Transverse colon (tissue), 4 donors: ENCODE results near the gene OSTN.

Experiments
- CTCF ChIP-seq, 5 experiments: fragments of 200-600 bp in 3 of 5; fragments of 450-650 bp in 2 of 5; sonication (generic) in 3 of 5; IDR thresholded peaks; 1 replicate in 2 of 5; 2 replicates in 3 of 5; pipeline ENCODE4 v1.5.1; 2016 to 2017; ENCODE audit warnings: antibody characterized with exemption in 5 of 5, inconsistent platforms in 3 of 5, mild to moderate bottlenecking in 2 of 5, moderate library complexity in 1 of 5
- EP300 ChIP-seq: sonication (generic); formaldehyde crosslinking; IDR thresholded peaks from one replicate; pipeline ENCODE4 v1.6.1; 2017; ENCODE audit warnings: antibody characterized with exemption, low read depth
- POLR2A ChIP-seq: fragments of 450-650 bp; IDR thresholded peaks from one replicate; pipeline ENCODE4 v1.6.1; 2016; ENCODE audit warnings: antibody characterized with exemption, mild to moderate bottlenecking, moderate library complexity
- POLR2AphosphoS5 ChIP-seq, 3 donors: sonication (generic); formaldehyde crosslinking; IDR thresholded peaks; one replicate each; pipeline ENCODE4 v1.6.1; 2016; ENCODE audit warnings: antibody characterized with exemption in 3 of 3

GRCh38 chr3:191221638-191222037 is 22.6 kb downstream of the OSTN start:
- TF ChIP-seq CTCF (IDR thresholded peaks at IDR 0.05) (no peak), POLR2A (no peak), EP300 (no peak), POLR2AphosphoS5 (IDR thresholded peaks at IDR 0.05) (no peak)
